ENCODE results near the gene SALL1.

Gene SALL1

GRCh38 chr16:51111759-51112158, 39.3 kb downstream of the SALL1 start:
- DNase-seq (ENCODE audit: low read depth, low spot score): no peak

- no peak for DNase-seq (ENCODE audit: low read depth, low spot score)
Measured at GRCh38 chr16:51110700-51111157, 40.3 kb downstream of the SALL1 start.

GRCh38 chr16:51109173-51109572, 41.9 kb downstream of the SALL1 start:
- DNase-seq (ENCODE audit: low read depth, low spot score): no peak

GRCh38 chr16:51107742-51108141, 43.3 kb downstream of the SALL1 start:
- DNase-seq (ENCODE audit: low read depth, low spot score): no peak

GRCh38 chr16:51106535-51106934, 44.5 kb downstream of the SALL1 start:
- no peak for DNase-seq (ENCODE audit: low read depth, low spot score)

GRCh38 chr16:51103590-51103989, 47.5 kb downstream of the SALL1 start:
- DNase-seq (ENCODE audit: low read depth, low spot score): no peak

- DNase-seq (ENCODE audit: low read depth, low spot score): no peak
Measured at GRCh38 chr16:51097729-51098128, 53.3 kb downstream of the SALL1 start.

GRCh38 chr16:51095890-51096626, 55.0 kb downstream of the SALL1 start:
- DNase-seq (ENCODE audit: low read depth, low spot score): no peak

- peak; percentile 22 for DNase-seq (ENCODE audit: low read depth, low spot score)
Measured at GRCh38 chr16:51095084-51095881, 55.8 kb downstream of the SALL1 start.

- DNase-seq (ENCODE audit: low read depth, low spot score): no peak
Measured at GRCh38 chr16:51093726-51094280, 57.3 kb downstream of the SALL1 start.
